GM12891 (cell line): ENCODE data around the gene MST1.

Source experiments
- PAX5 ChIP-seq: IDR thresholded peaks from 2 replicates; pipeline ENCODE4 v1.6.1; 2011; ENCODE audit warnings: low read length, moderate library complexity, mild to moderate bottlenecking; ENCODE audit not compliant: insufficient read depth, severe bottlenecking
- POLR2A ChIP-seq: IDR thresholded peaks from 2 replicates; pipeline ENCODE4 v1.6.1; 2011; ENCODE audit warnings: low read depth, low read length, control low read depth
- POLR2AphosphoS5 ChIP-seq: IDR thresholded peaks from 2 replicates; pipeline ENCODE4 v1.6.1; 2011; ENCODE audit warnings: low read depth, low read length, control low read depth
- SPI1 ChIP-seq: IDR thresholded peaks from 2 replicates; pipeline ENCODE4 v1.6.1; 2011; ENCODE audit warnings: low read depth, low read length, control low read depth
- TAF1 ChIP-seq: IDR thresholded peaks from 2 replicates; pipeline ENCODE4 v1.6.1; 2011; ENCODE audit warnings: low read depth, low read length, control low read depth

- TF ChIP-seq POLR2A (peak; percentile 31; the same call in 1 of the 2 replicates), POLR2AphosphoS5 (0 out of 2 replicates have a peak, but pooled peaks have one; percentile 8), TAF1 (no peak), SPI1 (no peak), PAX5 (no peak)
Observed at GRCh38 chr3:49673715-49674496, 15.4 kb downstream of the MST1 start, which contains the start of gene APEH.
